CD14-positive monocyte (primary cell): ENCODE results near the gene PDPK1. TPM values are rescaled to one million over a fixed set of nuclear protein-coding genes. Genes with fewer than 3 reads are reported as not detected.
"Not testable (repeated sequence)": the region's sequence is repeated elsewhere in the genome, so short reads cannot be mapped to it uniquely, and the experiment has no call there.

Source experiments
- DNase-seq, 3 donors: peaks; one replicate each; pipeline ENCODE4 v3.0.0-alpha.2; 2011 to 2022
- H2AFZ ChIP-seq: 2 replicates; pipeline ENCODE4 v1.6.0; 2012; ENCODE audit warnings: mild to moderate bottlenecking, low read depth, low read length, inconsistent platforms; ENCODE audit not compliant: insufficient read depth, poor library complexity, severe bottlenecking
- H3K27ac ChIP-seq, 2 donors: 1 replicate in 1 of 2; 2 replicates in 1 of 2; pipeline ENCODE4 v1.5.1; 2012 to 2013; ENCODE audit warnings: low read length in 2 of 2, control low read depth in 1 of 2, inconsistent platforms in 1 of 2, low read depth in 1 of 2, mild to moderate bottlenecking in 1 of 2
- H3K27me3 ChIP-seq, 2 donors: one replicate each; pipeline versions ENCODE4 v1.6.0 to v1.6.1; 2011 to 2013; ENCODE audit warnings: low read length in 2 of 2; ENCODE audit not compliant: control insufficient read depth in 2 of 2, insufficient read depth in 2 of 2
- H3K36me3 ChIP-seq, 2 donors: replicated peaks in 1 of 2; 1 replicate in 1 of 2; 2 replicates in 1 of 2; pipeline versions ENCODE4 v1.5.1 to v1.6.1; 2012 to 2013; ENCODE audit warnings: low read length in 2 of 2, control low read depth in 1 of 2, inconsistent platforms in 1 of 2, mild to moderate bottlenecking in 1 of 2; ENCODE audit not compliant: insufficient read depth in 2 of 2, control insufficient read depth in 1 of 2
- H3K4me1 ChIP-seq, 2 donors: 1 replicate in 1 of 2; 2 replicates in 1 of 2; pipeline versions ENCODE4 v1.5.1 to v1.6.1; 2012 to 2013; ENCODE audit warnings: low read length in 2 of 2, control low read depth in 1 of 2, inconsistent platforms in 1 of 2, mild to moderate bottlenecking in 1 of 2, moderate library complexity in 1 of 2; ENCODE audit not compliant: insufficient read depth in 2 of 2, control insufficient read depth in 1 of 2
- H3K4me2 ChIP-seq: replicated peaks from 2 replicates; pipeline ENCODE3; 2012; ENCODE audit warnings: low read length, moderate library complexity, mild to moderate bottlenecking; ENCODE audit not compliant: poor library complexity, severe bottlenecking; ENCODE audit errors: extremely low read depth
- H3K4me3 ChIP-seq, 3 experiments: fragments of 200-600 bp in 1 of 3; sonication (generic) in 1 of 3; replicated peaks in 1 of 3; 1 replicate in 2 of 3; 2 replicates in 1 of 3; pipeline ENCODE4 v1.5.1; 2011 to 2013; ENCODE audit warnings: low read length in 3 of 3, mild to moderate bottlenecking in 3 of 3, control low read depth in 2 of 3, low read depth in 2 of 3, inconsistent platforms in 1 of 3, moderate library complexity in 1 of 3
- H3K79me2 ChIP-seq: 2 replicates; pipeline ENCODE4 v1.6.0; 2012; ENCODE audit warnings: mild to moderate bottlenecking, control low read depth, inconsistent platforms, low read length, moderate library complexity; ENCODE audit not compliant: insufficient read depth
- H3K9ac ChIP-seq: 2 replicates; pipeline ENCODE4 v1.6.0; 2017; ENCODE audit warnings: low read length, mild to moderate bottlenecking; ENCODE audit not compliant: insufficient read depth, poor library complexity, severe bottlenecking
- H3K9me3 ChIP-seq, 2 donors: replicated peaks in 1 of 2; 1 replicate in 1 of 2; 2 replicates in 1 of 2; pipeline versions ENCODE4 v1.5.1 to v1.6.1; 2012 to 2013; ENCODE audit warnings: low read length in 2 of 2, control low read depth in 1 of 2; ENCODE audit not compliant: control insufficient read depth in 1 of 2, insufficient read depth in 1 of 2
- H4K20me1 ChIP-seq: 2 replicates; pipeline ENCODE4 v1.6.0; 2012; ENCODE audit warnings: mild to moderate bottlenecking, low read length, control low read depth, moderate library complexity; ENCODE audit not compliant: insufficient read depth
- H3K27ac Mint-ChIP-seq, 7 donors: one replicate each; pipeline ENCODE4 v1.8.0; 2020; ENCODE audit warnings: mild to moderate bottlenecking in 7 of 7, mixed read lengths in 7 of 7, moderate library complexity in 6 of 7, inconsistent platforms in 2 of 7
- H3K27me3 Mint-ChIP-seq, 3 donors: one replicate each; pipeline ENCODE4 v1.8.0; 2021 to 2022; ENCODE audit warnings: low read depth in 3 of 3, mild to moderate bottlenecking in 3 of 3, mixed read lengths in 3 of 3, moderate library complexity in 3 of 3, inconsistent platforms in 1 of 3
- H3K36me3 Mint-ChIP-seq, 2 donors: one replicate each; pipeline ENCODE4 v1.8.0; 2020; ENCODE audit warnings: mixed read lengths in 2 of 2, inconsistent platforms in 1 of 2, mild to moderate bottlenecking in 1 of 2
- H3K4me1 Mint-ChIP-seq: one replicate; pipeline ENCODE4 v1.8.0; 2020; ENCODE audit warnings: mild to moderate bottlenecking, mixed read lengths
- H3K4me3 Mint-ChIP-seq, 2 donors: one replicate each; pipeline ENCODE4 v1.8.0; 2020; ENCODE audit warnings: mild to moderate bottlenecking in 2 of 2, mixed read lengths in 2 of 2, moderate library complexity in 1 of 2
- H3K9me3 Mint-ChIP-seq, 7 donors: one replicate each; pipeline ENCODE4 v1.8.0; 2020 to 2022; ENCODE audit warnings: mixed read lengths in 7 of 7, mild to moderate bottlenecking in 6 of 7, moderate library complexity in 6 of 7, inconsistent platforms in 2 of 7
- CTCF ChIP-seq: fragments of 200-600 bp; IDR thresholded peaks from one replicate; pipeline ENCODE4 v1.8.0; 2022; ENCODE audit warnings: antibody characterized with exemption, mild to moderate bottlenecking
- WGBS: methylation state at CpG from one replicate; pipeline ENCODE4 v1.1.5; 2013; ENCODE audit warnings: missing lambda C conversion rate; ENCODE audit not compliant: insufficient coverage; 5-methylcytosine and 5-hydroxymethylcytosine counted together
- intact Hi-C, 2 donors: fragments of 100-400 bp; cut with micrococcal nuclease; formaldehyde crosslinking; loops; one replicate each; pipeline versions ENCODE4 v1.15.0 to v1.15.1; 2023
- polyA plus RNA-seq, 3 donors: library from polyadenylated mRNA; depleted of rRNA in 1 of 3; unstranded in 2 of 3; stranded (reverse) in 1 of 3; fragments of 300-500 nt in 2 of 3; fragments of >200 nt in 1 of 3; fragmentation: Illumina TruSeq in 2 of 3; gene quantifications; 1 replicate in 2 of 3; 2 replicates in 1 of 3; pipeline ENCODE4 v1.2.3, GENCODE V29; 2012 to 2021

Gene PDPK1
- polyA plus RNA-seq, 3 donors = 35.6 to 45.9 (median 38.6) TPM

- Histone ChIP-seq H3K9me3 (no peaks in the 10 kb centered on the region), H4K20me1 (peaks cover 58% of the 10 kb centered on the region), H3K36me3 (peaks cover 49 to 60% of the 10 kb centered on the region in 2 donors), H2AFZ (no peak overlapping the region), H3K27me3 (no peaks in the 10 kb centered on the region), H3K4me2 (no peak overlapping the region), H3K79me2 (peaks cover 18% of the 10 kb centered on the region), H3K4me3 (no peak overlapping the region), H3K27ac (no peak overlapping the region), H3K9ac (no peak overlapping the region), H3K4me1 (peaks cover 0 to 5% of the 10 kb centered on the region in 2 donors)
- no peak for TF ChIP-seq CTCF
- intact Hi-C loops = no loop called here
- peak overlapping the region in 2 of 7 donors; percentile 11 to 70 for H3K27ac Mint-ChIP-seq
- peak in 1 of 3 donors; percentile 3 for DNase-seq
- WGBS = 96% methylated on average over 18 of the region's 21 CpGs
- H3K4me1 Mint-ChIP-seq = peaks cover 5% of the 10 kb centered on the region
- no peaks in the 10 kb centered on the region for H3K27me3 Mint-ChIP-seq
- H3K4me3 Mint-ChIP-seq = no peak overlapping the region
- H3K36me3 Mint-ChIP-seq = peaks cover 50 to 70% of the 10 kb centered on the region in 2 donors
- H3K9me3 Mint-ChIP-seq = no peaks in the 10 kb centered on the region
Observed at GRCh38 chr16:2598133-2598641, 60.4 kb downstream of the PDPK1 start.

GRCh38 chr16:2598723-2599122 is 60.9 kb downstream of the PDPK1 start:
- Mint-ChIP-seq H3K27ac (peak overlapping the region in 3 of 7 donors; percentile 30 to 48 (median 46)), H3K4me1 (peaks cover 5% of the 10 kb centered on the region), H3K4me3 (no peak overlapping the region), H3K36me3 (peaks cover 46 to 64% of the 10 kb centered on the region in 2 donors), H3K27me3 (no peaks in the 10 kb centered on the region), H3K9me3 (no peaks in the 10 kb centered on the region)
- DNase-seq = no peak
- H3K79me2 ChIP-seq = peaks cover 17% of the 10 kb centered on the region
- no peaks in the 10 kb centered on the region for H3K27me3 ChIP-seq
- H3K9me3 ChIP-seq = no peaks in the 10 kb centered on the region
- H3K27ac ChIP-seq = no peak overlapping the region
- H3K4me2 ChIP-seq = no peak overlapping the region
- H2AFZ ChIP-seq = no peak overlapping the region
- H4K20me1 ChIP-seq = peaks cover 52% of the 10 kb centered on the region
- WGBS = 99% methylated on average over 8 of the region's 9 CpGs
- no peak for TF ChIP-seq CTCF
- intact Hi-C loops = no loop called here
- no peak overlapping the region for H3K9ac ChIP-seq
- no peak overlapping the region for H3K4me3 ChIP-seq
- peaks cover 0 to 9% of the 10 kb centered on the region in 2 donors for H3K4me1 ChIP-seq
- peaks cover 46 to 54% of the 10 kb centered on the region in 2 donors for H3K36me3 ChIP-seq

- intact Hi-C loops, H3K27ac ChIP-seq, H3K9me3 Mint-ChIP-seq, H3K9me3 ChIP-seq, H3K4me3 ChIP-seq, H3K27me3 ChIP-seq, H3K9ac ChIP-seq, H2AFZ ChIP-seq, H3K4me1 Mint-ChIP-seq, H3K27me3 Mint-ChIP-seq, H3K4me2 ChIP-seq, H3K4me3 Mint-ChIP-seq, DNase-seq: not testable (repeated sequence)
- Histone ChIP-seq H3K79me2 (peaks cover 18% of the 10 kb centered on the region), H3K36me3 (peaks cover 44 to 50% of the 10 kb centered on the region in 2 donors), H4K20me1 (peaks cover 48% of the 10 kb centered on the region), H3K4me1 (peaks cover 3 to 13% of the 10 kb centered on the region in 2 donors)
- Mint-ChIP-seq H3K36me3 (peaks cover 43 to 60% of the 10 kb centered on the region in 2 donors), H3K27ac (peak overlapping the region in 1 of 7 donors; percentile 30)
- WGBS = no CpG with 5 or more reads among the region's 6 CpGs
Observed at GRCh38 chr16:2599165-2599564, 61.3 kb downstream of the PDPK1 start.
